RKO (cell line): ENCODE results near the gene IL22RA2.
"Not testable (repeated sequence)": the region's sequence is repeated elsewhere in the genome, so short reads cannot be mapped to it uniquely, and the experiment has no call there.

Experiments used
- DNase-seq: peaks from one replicate; pipeline ENCODE4 v3.0.0-alpha.2; 2016; ENCODE audit warnings: low spot score

The IL22RA2 gene, protein sequence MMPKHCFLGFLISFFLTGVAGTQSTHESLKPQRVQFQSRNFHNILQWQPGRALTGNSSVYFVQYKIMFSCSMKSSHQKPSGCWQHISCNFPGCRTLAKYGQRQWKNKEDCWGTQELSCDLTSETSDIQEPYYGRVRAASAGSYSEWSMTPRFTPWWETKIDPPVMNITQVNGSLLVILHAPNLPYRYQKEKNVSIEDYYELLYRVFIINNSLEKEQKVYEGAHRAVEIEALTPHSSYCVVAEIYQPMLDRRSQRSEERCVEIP

DNA sequence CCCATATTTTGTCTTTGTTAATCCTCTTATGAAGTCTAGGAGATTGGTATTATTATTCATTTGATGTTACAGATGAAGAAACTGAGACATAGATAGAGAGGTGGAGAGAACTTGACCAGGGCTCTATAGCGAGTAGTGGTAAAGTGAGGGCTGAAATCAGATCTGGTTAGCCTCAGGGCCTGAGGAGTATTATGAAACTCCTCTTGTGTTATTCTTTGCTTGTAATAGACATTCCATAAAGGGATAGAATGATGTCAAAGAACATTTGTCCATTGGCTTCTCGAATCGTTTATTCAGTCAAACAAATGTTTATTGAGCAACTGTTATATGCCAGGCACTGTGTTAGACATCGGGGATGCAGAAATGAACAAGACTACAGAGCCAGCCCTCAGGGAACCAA is at the start of gene IL22RA2:
Gene IL22RA2, minus strand, starts transcription at position 144 of the 400 bp plus-strand sequence. CDS start 11,895 bp downstream, outside the sequence.
- DNase-seq = no peak

DNA sequence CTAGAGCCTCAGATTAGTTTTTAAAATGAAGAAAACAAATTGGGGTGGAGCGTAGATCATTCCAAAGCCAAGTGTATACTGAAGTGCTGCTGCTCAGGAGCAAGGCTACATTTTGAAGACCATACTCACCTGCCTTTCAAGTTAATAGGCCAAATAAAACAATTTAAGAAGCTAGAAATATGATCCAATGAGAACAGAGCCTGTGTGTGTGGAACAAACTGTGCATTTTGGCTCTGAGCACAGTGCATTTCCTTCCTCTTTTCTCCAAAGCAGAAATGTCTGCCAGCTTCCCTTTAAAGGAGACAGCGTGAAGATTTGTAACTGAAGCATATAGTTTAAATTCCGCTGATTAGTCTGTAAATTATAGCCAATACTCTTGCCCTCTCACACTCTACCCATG is 48.9 kb upstream of the IL22RA2 start:
- no peak for DNase-seq

DNA sequence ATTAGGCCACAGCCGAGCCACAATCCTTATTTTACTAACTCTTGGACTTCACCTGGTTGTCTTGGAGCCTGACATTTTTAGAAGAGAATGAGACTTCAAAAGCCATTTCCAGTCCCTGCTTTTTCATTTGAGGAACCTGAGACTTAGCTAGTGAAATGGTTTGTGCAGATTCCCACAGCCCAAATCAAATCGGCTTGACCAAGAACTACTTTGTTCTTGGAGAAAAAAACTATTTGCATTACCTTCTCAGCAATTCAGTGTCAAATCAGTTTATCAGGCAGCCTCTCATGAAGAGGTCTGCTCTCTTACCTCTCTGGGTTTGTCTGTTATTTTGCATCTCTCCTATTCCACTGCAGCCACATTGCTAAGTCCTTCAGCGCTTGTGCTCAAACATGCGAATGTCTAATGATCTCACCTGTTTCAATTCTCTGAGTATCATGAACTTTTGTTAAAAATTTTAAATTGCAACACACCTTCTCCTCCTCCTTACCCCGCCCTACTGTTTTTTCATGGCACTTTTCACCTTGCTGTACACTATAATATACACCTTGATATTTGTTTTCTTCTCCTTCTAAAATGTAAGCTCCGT is 46.3 kb upstream of the IL22RA2 start:
- no peak for DNase-seq

DNA sequence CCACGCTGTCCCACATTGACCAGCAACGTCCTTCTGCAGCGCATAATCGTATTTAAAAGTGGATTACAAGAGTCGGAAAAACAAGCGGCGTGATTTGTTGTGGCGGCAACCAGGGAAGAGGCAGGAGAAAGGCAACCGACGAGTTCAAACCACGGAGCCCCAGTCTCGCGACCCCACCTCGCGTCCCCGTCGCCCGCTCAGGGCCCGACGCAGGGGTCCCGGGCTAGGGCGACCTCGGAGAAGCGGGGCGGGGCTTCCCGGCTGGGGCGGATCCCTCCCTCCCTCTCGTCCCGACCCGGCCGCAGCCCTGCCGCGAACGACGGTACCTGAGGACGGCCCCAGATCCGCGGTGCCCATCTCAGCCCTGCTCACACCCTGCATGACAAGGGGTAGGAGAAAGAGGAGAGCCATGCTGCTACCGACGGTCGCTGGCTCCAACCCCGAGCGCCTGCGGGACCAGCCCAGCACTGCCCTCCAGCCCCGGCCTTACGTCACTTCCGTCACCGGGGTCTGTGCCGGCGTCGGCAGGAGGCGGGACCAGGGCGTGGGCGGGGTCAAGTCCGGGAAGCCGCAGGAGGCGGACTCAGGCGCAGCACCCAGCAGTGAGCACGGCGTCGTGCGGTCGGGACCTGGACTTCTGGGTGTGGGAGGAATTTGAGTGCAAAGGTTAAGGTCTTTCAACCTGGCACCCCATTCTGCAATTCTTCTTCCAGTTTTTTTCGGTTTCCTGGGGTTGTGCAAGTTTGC is 45.6 kb upstream of the IL22RA2 start, which contains the start of gene IFNGR1:
Gene IFNGR1, minus strand, starts transcription at position 469 of the 747 bp plus-strand sequence. Its CDS starts 58 bp downstream, at position 411.
- DNase-seq = peak; percentile 89

DNA sequence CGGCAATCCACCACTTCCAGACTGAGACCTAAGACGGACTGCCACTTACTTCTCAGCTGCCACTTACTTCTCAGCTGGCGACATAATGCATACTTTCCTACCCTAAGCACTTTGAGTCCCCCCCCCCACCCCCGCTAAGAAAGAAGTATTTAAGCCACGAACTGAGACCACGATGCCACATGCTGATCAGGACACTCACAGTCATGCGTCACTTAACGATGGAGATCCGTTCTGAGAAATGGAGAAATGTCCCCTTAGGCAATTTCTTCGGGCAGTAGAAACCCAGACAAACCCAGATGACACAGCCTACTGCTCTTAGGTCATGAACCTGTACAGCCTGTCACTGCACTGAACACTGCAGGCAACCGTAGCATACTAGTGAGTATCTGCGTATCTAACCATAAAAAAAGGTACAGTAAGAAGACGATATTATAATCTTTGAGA is 45.1 kb upstream of the IL22RA2 start:
- peak; percentile 82 for DNase-seq

DNA sequence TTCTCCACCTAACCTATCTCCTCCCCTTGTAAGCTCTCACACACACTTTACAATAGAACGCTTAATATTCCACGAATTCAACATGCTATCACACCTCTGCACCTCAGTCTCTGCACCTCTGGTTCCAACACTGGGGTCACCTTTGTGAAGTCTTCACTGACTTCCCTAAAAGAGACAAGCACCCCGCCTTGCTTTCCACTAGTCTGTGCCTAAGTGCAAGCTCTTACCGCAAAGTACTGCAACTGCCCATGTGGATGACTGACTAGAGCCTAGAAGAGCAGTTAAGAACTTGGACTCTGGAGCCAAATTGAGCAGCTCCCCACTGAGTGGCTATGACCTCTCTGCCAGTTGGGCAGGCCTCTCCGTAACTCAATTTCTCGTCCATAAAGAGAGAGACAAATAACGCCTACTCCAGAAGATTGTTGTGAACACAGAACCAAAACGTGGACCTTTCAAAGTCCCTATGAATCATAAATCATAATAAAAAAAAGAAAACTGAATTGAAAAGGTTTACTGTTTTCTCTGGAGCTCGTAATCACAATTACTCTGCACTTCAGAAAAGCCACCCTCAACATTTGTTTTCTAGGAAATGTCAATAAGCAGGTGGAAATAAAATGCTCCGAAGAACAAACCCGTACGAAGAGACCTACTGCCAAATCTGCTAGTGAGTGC is 44.5 kb upstream of the IL22RA2 start:
- DNase-seq = peak; percentile 49

DNA sequence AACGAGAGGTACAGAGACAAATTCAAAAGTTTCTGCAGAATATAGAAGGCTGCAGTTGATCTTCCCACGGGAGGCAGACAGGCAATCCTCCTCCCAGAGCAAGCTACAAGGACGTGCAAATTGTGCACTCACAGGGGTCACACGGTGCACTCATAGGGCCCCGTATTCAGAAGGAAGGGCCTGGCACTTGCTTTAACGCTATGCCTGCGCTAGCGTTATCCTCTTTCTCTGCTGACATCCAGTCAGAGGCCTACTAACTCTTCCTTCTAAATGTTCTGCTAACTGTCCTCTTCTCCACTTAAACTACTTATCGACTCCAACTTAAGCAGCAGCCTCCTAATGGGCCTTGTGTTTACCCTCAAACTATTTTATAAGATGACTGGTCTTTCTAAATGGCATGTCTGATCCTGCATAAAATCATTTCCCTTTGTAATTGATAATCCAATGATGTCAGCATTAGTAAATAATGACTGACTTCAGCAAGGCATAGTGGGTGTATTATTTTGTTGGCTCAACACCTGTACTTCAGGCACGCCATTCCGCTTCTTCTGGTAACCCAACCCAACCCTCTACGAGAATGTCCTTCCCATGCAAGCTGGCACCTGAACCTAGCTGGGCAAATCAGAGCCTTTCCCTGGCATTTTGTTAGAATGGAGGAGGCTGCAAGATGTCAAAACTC is 43.6 kb upstream of the IL22RA2 start:
- no peak for DNase-seq

DNA sequence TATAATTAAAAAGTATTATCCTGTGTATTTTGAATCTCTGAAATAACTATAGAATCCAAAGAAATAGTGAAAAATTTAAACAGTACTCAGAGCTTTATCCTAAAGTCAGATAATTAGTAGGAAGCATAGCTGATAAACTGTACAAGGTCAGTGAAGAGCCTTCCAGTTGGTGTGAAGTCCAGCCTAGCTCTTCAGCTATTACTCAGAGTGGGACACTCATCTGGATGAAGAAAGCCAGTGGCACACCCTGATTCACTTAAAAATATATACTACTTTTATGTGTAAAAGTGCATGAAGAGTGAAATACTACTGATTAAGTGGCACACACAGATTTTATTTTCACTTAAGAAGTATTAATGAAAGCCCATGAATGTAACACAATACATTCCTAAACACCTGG is 42.7 kb upstream of the IL22RA2 start:
- DNase-seq = peak; percentile 32

DNA sequence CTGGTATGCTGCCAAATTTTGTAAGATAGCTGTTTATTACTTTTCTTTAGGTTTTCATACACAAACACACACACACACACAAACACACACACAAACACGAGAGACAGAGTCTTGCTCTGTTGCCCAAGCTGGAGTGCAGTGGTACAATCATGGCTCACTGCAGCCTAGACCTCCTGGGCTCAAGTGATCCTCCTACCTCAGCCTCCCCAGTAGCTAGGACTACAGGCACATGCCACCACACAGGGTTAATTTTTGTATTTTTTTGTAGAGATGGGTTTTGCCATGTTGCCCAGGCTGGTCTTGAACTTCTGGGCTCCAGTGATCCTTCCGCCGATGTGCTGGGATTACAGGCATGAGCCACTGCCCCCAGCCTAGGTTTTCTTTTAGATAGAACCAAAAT is 42.2 kb upstream of the IL22RA2 start:
- not testable (repeated sequence) for DNase-seq

DNA sequence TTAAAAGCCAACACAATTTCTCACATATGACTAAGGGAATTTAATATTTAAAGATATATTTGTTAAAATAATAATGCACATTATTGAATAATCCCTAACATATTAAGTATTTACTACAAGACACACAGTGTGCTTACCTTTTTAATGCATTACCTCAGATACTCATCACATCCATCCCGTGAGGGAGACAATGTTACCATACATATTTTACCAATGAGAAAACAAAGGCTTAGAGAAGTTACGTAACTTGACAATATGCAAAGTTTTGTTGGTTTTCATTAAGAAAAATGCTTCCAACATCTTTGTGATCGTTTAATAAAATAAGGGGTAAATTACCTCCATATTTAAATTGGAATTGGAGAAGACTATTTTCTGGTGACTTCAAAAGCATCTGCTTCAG is 41.5 kb upstream of the IL22RA2 start:
- DNase-seq = no peak

DNA sequence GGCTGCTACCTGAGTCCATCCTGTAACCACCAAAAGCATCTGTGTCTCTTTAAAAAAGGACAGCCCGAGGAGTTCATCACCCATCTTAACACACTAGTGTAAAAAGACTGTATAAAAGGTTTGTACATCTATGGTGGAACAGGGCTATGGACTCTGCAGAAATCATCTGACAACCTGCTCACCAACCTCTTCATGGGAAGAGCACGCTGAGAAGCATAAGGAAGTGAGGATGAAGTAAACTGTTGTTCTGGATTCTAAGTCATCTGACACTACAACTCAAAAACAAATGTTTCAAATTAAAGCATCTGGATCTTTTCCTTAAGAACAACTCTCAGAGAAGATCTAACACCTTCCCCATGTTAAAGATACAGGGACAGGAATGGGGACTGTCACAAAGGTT is 40.4 kb upstream of the IL22RA2 start:
- DNase-seq = no peak

DNA sequence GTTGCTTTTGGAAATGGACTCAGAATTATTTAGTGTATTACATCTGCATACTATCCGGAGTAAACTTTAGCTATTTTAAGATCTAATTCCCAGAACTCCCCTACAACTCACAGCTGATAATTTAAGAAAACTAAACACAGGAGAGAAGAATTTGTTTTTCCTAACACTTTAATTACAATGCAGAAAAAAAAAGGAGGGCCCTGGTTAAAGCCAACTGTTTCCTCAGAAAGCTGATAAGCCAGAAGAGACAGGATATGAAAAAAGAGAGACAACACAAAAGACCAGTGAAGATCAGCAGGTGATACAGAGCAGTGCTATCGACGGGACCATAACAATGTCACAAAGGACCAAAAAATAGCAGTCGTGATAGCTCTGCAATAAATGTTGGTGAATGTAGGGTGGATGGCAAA is 39.9 kb upstream of the IL22RA2 start:
- DNase-seq = no peak

DNA sequence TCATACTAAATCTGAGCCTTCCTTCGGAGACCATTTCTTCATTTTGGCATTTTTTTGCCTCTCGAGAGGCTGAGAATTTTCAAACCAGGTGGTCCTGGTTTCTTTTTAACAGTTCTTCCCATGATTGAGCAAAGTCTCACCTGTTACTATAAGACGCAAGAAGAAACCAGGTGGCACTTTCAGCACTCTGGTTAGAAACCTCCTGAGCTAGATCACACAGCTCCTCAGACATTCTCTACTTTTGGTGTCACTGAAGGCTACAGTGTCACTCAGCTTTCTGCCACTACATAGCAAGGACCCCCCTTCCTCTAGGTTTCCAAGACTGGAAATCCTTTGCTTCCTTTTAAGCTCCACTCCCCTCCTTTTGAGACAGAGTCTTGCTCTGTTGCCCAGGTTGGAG is 38.5 kb upstream of the IL22RA2 start:
- DNase-seq = no peak

DNA sequence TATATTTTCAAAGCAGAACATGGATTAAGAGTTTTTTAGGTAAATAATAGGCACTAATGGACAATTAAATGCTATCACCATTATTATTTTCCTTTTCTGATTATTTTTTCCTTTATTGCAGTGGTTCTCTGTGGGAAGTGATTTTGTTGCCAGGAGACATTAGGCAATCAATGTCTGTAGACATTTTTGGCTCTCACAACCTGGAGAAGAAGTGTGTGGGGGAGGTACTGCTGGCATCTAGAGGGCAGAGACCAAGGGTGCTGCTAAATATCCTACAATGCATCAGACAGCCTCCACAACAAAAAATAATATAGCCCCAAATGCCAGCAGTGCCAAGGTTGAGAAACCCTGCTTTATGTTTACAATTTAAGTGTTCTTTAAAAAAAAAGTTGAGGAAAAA is 37.5 kb upstream of the IL22RA2 start:
- DNase-seq = no peak

DNA sequence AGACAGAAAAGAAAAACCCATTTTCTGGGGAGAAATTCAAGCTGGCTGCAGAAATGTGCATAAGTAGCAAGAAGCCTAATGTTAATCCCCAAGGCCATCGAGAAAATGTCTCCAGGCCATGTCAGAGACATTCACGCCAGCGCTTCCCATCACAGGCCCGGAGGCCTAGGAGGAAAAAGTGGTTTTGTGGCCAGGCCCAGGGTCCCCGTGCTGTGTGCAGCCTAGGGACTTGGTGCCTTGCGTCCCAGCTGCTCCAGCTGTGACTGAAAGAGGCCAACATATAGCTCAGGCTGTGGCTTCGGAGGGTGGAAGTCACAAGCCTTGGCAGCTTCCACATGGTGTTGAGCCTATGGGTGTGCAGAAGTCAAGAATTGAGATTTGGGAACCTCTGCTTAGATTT is 34.8 kb upstream of the IL22RA2 start:
- DNase-seq = no peak

DNA sequence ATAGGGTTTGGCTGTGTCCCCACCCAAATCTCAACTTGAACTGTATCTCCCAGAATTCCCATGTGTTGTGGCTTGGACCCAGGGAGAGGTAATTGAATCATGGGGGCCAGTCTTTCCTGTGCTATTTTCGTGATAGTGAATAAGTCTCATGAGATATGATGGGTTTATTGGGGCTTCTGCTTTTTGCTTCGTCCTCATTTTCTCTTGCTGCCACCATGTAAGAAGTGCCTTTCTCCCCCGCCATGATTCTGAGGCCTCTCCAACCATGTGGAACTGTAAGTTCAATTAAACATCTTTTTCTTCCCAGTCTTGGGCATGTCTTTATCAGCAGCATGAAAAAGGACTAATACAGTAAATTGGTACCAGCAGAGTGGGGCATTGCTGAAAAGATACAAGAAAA is 34.0 kb upstream of the IL22RA2 start:
- DNase-seq = not testable (repeated sequence)

DNA sequence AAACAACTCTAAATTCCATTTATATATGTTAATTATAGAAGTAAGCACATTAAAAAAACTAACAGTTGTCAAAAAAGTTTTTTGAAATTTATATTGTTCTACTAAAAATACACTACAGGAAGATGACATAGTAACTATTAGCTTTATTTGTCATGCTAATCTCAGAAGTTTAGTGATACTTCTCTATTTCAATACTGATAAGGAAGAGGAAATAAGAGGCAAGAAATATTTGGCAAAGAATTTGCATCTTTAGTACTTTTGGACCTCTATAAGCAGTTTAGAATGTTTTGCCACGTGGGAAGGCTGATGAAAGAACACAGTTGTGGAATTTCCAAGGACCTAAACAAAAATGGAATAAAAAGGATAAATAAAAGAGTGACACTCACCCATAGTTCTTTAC is 33.1 kb upstream of the IL22RA2 start:
- DNase-seq = no peak

DNA sequence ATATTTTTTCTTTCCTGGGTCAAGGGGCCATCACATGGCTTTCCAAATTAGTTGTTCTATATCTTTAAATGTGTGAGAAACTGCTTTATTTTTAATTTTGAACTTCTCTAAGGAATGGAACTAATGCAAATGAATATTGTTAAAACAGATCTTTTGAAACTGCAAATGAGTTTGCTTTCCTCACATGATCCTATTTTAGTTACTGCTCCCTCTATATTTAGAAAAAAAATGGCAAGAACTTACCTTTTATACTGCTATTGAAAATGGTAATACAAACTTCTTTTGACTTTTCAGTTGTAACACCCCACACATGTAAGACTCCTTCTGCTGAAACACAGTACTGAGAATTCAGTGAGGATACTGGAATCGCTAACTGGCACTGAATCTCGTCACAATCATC is 29.8 kb upstream of the IL22RA2 start:
- no peak for DNase-seq

DNA sequence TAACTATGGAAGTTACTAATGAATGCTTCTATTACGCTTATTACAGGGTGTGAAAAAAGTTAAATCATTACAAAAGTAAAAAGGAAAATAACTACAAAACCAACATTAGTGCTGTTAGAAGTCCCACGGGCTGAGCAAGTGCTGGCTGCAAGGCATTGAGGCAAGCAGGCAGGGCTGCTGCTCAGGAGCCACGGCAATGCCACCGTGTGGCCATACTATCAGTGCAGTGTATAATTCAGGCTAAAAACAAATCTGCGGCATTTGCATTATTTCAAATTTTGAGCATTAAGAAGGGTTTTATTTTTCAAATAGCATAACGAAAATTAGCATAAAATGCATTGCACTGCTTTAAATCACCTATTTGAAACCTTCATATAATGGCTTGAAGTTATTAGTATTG is 28.6 kb upstream of the IL22RA2 start:
- DNase-seq = no peak

DNA sequence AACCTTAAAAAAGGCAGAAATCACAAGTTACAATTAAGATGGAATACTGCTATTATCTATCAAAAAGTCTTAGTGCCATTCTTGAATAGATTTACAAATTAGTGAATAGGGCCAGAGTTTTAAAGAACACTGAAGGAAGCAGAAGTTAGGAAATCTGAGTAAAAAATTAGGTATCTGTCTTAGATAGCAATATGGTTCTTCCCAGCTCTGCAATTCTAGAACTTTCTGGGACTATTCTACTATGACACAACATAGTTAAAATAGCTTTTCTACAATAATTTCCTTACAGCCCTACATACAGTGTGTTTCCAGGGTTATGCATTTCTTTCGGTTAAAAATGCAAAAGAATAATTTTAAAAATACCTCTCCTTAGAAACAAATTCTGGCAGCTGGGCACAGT is 27.6 kb upstream of the IL22RA2 start:
- no peak for DNase-seq

DNA sequence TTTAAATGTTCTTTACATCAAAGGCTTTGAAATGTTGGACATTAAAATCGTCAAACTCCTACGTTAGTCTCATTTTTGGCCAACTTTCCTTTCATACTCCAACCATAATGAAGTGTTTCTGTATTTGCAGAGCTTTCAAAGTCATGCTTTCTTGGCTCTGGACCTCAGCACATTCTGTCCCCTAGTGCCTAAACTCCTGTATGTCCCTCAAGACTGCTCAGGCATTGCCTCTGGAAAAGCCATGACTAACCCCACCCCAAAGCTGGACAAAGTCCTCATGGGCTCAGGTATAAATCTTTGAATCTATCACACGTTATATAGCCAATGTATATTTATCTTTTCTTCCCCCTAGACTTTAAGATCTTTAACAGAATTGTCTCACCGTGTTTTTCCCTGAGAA is 26.8 kb upstream of the IL22RA2 start:
- DNase-seq = no peak
